GM12878 (cell line): ENCODE data around the gene NMUR2. TPM values are rescaled to one million over a fixed set of nuclear protein-coding genes. Genes with fewer than 3 reads are reported as not detected.

Experiments
- ATAC-seq: fragments of 200-7000 bp; cut with Tn5 transposase; 3 replicates; pipeline ENCODE4 v1.9.1; 2020; ENCODE audit warnings: mild to moderate bottlenecking, moderate library complexity
- BruUV-seq: library from RNA; stranded (reverse); fragments of 400-500 nt; replicated peaks from 2 replicates; lab custom pipeline; 2021; lab: Mats Ljungman, UMichigan
- CTCF ChIA-PET: fragments of 300-600 bp; sonication (Branson Sonifier 250); formaldehyde crosslinking; extraction: SDS; loops from one replicate; lab custom pipeline; 2021; ENCODE audit warnings: inconsistent platforms; lab: Yijun Ruan, JAX
- POLR2A ChIA-PET: fragments of 350-600 bp; formaldehyde crosslinking; extraction: SDS; loops from one replicate; lab custom pipeline; 2021; ENCODE audit warnings: inconsistent platforms; lab: Charles Lee
- RAD21 ChIA-PET: fragments of 300-600 bp; sonication (Branson Sonifier 250); formaldehyde crosslinking; loops from one replicate; lab custom pipeline; 2023; ENCODE audit warnings: antibody characterized with exemption; ENCODE audit not compliant: unreplicated experiment; lab: Charles Lee
- SMC1A ChIA-PET: fragments of 300-600 bp; sonication (Branson Sonifier 250); formaldehyde crosslinking; loops from one replicate; lab custom pipeline; 2023; ENCODE audit not compliant: unreplicated experiment, uncharacterized antibody; lab: Charles Lee
- DNase-seq: peaks from one replicate; pipeline ENCODE4 v3.0.0-alpha.2; 2011; ENCODE audit warnings: low read depth, low spot score
- FAIRE-seq: peaks from 3 replicates; lab custom pipeline; 2011; peaks lifted over from hg19 to GRCh38; lab: Jason Lieb, UNC
- H2AFZ ChIP-seq: 2 replicates; pipeline ENCODE4 v1.6.0; 2011; ENCODE audit warnings: low read depth, low read length, control low read depth; ENCODE audit not compliant: control insufficient read depth
- H3K27ac ChIP-seq: 2 replicates; pipeline ENCODE4 v1.5.1; 2011; ENCODE audit warnings: control low read depth; ENCODE audit not compliant: control insufficient read depth, insufficient read depth
- H3K27me3 ChIP-seq, 2 experiments: replicated peaks in 1 of 2; 2 replicates each; pipeline versions ENCODE4 v1.6.0 to v1.6.1; 2011; ENCODE audit warnings: low read length in 1 of 2; ENCODE audit not compliant: control insufficient read depth in 2 of 2, insufficient read depth in 2 of 2
- H3K36me3 ChIP-seq, 2 experiments: 2 replicates each; pipeline ENCODE4 v1.5.1; 2011; ENCODE audit warnings: low read length in 1 of 2; ENCODE audit not compliant: control insufficient read depth in 2 of 2, insufficient read depth in 2 of 2
- H3K4me1 ChIP-seq: 2 replicates; pipeline ENCODE4 v1.6.1; 2011; ENCODE audit warnings: mild to moderate bottlenecking, low read length, moderate library complexity, mixed read lengths; ENCODE audit not compliant: control insufficient read depth, insufficient read depth
- H3K4me2 ChIP-seq: 2 replicates; pipeline ENCODE4 v1.6.0; 2011; ENCODE audit warnings: control low read depth; ENCODE audit not compliant: control insufficient read depth, insufficient read depth
- H3K4me3 ChIP-seq: fragments of 200-600 bp; sonication (generic); 2 replicates; pipeline ENCODE4 v1.5.1; 2016
- H3K79me2 ChIP-seq: 2 replicates; pipeline ENCODE4 v1.6.0; 2011; ENCODE audit warnings: low read length; ENCODE audit not compliant: control insufficient read depth, insufficient read depth
- H3K9ac ChIP-seq: 2 replicates; pipeline ENCODE4 v1.8.0; 2011; ENCODE audit warnings: low read length, control low read depth, mixed read lengths; ENCODE audit not compliant: control insufficient read depth, insufficient read depth
- H3K9me3 ChIP-seq: replicated peaks from 3 replicates; pipeline ENCODE4 v1.5.1; 2011; ENCODE audit warnings: mild to moderate bottlenecking, low read length; ENCODE audit not compliant: control insufficient read depth, insufficient read depth
- H4K20me1 ChIP-seq: 2 replicates; pipeline ENCODE4 v1.6.0; 2011; ENCODE audit not compliant: control insufficient read depth, insufficient read depth
- ATF7 ChIP-seq: fragments of 450-650 bp; IDR thresholded peaks from 2 replicates; pipeline ENCODE4 v1.6.1; 2016; ENCODE audit warnings: low read depth, mild to moderate bottlenecking
- BACH1 ChIP-seq: fragments of 450-650 bp; IDR thresholded peaks from 2 replicates; pipeline ENCODE4 v1.6.1; 2017; ENCODE audit warnings: mild to moderate bottlenecking, borderline replicate concordance
- ESRRA ChIP-seq: IDR thresholded peaks from 2 replicates; pipeline ENCODE4 v1.6.1; 2012; ENCODE audit warnings: mild to moderate bottlenecking, low read length, improper control_type of control experiment
- ETV6 ChIP-seq, 2 experiments: fragments of 450-650 bp in 1 of 2; IDR thresholded peaks in 1 of 2; conservative IDR thresholded peaks in 1 of 2; 2 replicates each; pipeline ENCODE4 v1.6.1; 2014; ENCODE audit warnings: antibody characterized with exemption in 1 of 2, borderline replicate concordance in 1 of 2, low read depth in 1 of 2, mild to moderate bottlenecking in 1 of 2, moderate library complexity in 1 of 2
- EZH2 ChIP-seq: IDR thresholded peaks from 2 replicates; pipeline ENCODE4 v1.6.1; 2012; ENCODE audit warnings: low read depth, mild to moderate bottlenecking, control low read depth, inconsistent platforms, low read length, borderline replicate concordance; ENCODE audit not compliant: control insufficient read depth
- POLR2A ChIP-seq: IDR thresholded peaks from 2 replicates; pipeline ENCODE4 v1.6.1; 2011; ENCODE audit warnings: low read depth, mild to moderate bottlenecking, low read length
- POLR2AphosphoS2 ChIP-seq: IDR thresholded peaks from 2 replicates; pipeline ENCODE4 v1.6.1; 2011; ENCODE audit warnings: low read depth, mild to moderate bottlenecking, low read length, improper control_type of control experiment, moderate library complexity
- POLR2AphosphoS5 ChIP-seq: IDR thresholded peaks from 2 replicates; pipeline ENCODE4 v1.6.1; 2011; ENCODE audit warnings: mild to moderate bottlenecking, low read length, inconsistent platforms
- POU2F2 ChIP-seq: IDR thresholded peaks from 3 replicates; pipeline ENCODE4 v1.6.1; 2011; ENCODE audit warnings: low read depth, mild to moderate bottlenecking, low read length, borderline replicate concordance
- WGBS: methylation state at CpG from one replicate; pipeline ENCODE4 v1.1.6; 2016; ENCODE audit warnings: low lambda C conversion rate; ENCODE audit not compliant: insufficient replicate concordance, insufficient coverage; ENCODE audit errors: missing lambda C conversion rate; 5-methylcytosine and 5-hydroxymethylcytosine counted together
- in situ Hi-C: fragments of 300-500 bp; cut with MboI; formaldehyde crosslinking; loops from 9 replicates; pipeline ENCODE4 v1.14.3; 2018; ENCODE audit warnings: mixed read lengths
- intact Hi-C: fragments of 100-400 bp; cut with micrococcal nuclease; formaldehyde crosslinking; loops from one replicate; pipeline ENCODE4 v1.14.2; 2022; ENCODE audit not compliant: unreplicated experiment
- polyA plus RNA-seq, 11 experiments: library from polyadenylated mRNA; depleted of rRNA in 4 of 11; unstranded in 6 of 11; stranded (reverse) in 5 of 11; fragments of >200 nt; fragmentation: Nextera tagmentation in 4 of 11; fragmentation: Illumina TruSeq in 1 of 11; extraction: Ambion mirVana in 4 of 11; extraction: Trizol in 1 of 11; gene quantifications; 1 replicate in 1 of 11; 2 replicates in 10 of 11; pipeline versions ENCODE4 v1.2.1 to v1.2.3, GENCODE V29; 2011 to 2016; ENCODE audit warnings: inconsistent platforms in 2 of 11, missing spikeins in 2 of 11, low read depth in 1 of 11
- total RNA-seq, 4 experiments: library from RNA; depleted of rRNA in 3 of 4; stranded (reverse); fragments of >200 nt in 3 of 4; fragmentation: Illumina TruSeq in 1 of 4; extraction: Trizol in 1 of 4; gene quantifications; 2 replicates each; pipeline versions ENCODE4 v1.2.1 to v1.2.3, GENCODE V29; 2013 to 2021
- TF ChIP-seq, protein P1 (sequence below): fragments of 450-650 bp; conservative IDR thresholded peaks from 2 replicates; pipeline ENCODE4 v1.6.1; 2017; ENCODE audit warnings: mild to moderate bottlenecking, moderate library complexity
- TF ChIP-seq, protein P2 (sequence below): IDR thresholded peaks from 2 replicates; pipeline ENCODE4 v1.6.1; 2011; ENCODE audit warnings: borderline replicate concordance, low read depth, mild to moderate bottlenecking, moderate library complexity, mixed read lengths, low read length; ENCODE audit not compliant: insufficient read depth; ENCODE audit errors: extremely low read length
- TF ChIP-seq, protein P3 (sequence below): fragments of 150-350 bp; IDR thresholded peaks from 2 replicates; pipeline ENCODE4 v1.6.1; 2016; ENCODE audit warnings: low read depth, low read length

The NMUR2 gene
- total and polyA plus RNA-seq, 10 of the 15 experiments (the other 5 are each of a cell fraction or from before 2014, with no cell fraction given), result 0.06 to 0.11 (median 0.06) TPM; not detected in 7

DNA sequence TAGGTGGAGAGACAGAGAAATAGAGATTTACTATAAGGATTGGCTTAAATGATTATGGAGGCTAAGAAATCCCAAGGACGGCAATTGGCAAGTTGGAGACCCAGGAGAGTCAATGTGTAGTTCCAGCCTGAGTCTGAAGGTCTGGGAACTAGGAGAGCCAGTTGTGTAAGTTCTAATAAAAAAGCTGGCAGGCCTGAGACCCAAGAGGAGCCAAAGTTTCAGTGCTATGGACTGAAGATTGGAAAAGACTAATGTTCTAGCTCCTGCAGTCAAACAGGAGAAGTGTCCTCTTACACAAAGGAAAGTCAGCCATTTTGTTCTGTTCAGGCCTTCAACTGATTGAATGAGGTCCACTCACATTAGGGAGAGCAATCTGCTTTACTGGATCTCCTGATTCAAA lies 50.0 kb downstream of the NMUR2 start:
- ChIA-PET CTCF (no interaction called here), SMC1A (no interaction called here), POLR2A (no interaction called here), RAD21 (no interaction called here)
- no peak overlapping the region for H3K4me2 ChIP-seq
- H3K9ac ChIP-seq, result no peak overlapping the region
- FAIRE-seq, result no peak
- in situ Hi-C loops, result no loop called here
- no peak overlapping the region for H2AFZ ChIP-seq
- WGBS, result 11% methylated on average over 1 of the region's 1 CpG
- H3K4me1 ChIP-seq, result no peaks in the 10 kb centered on the region
- ATAC-seq, result no peak
- no peak overlapping the region for H3K4me3 ChIP-seq
- no peaks in the 10 kb centered on the region for H3K36me3 ChIP-seq
- H3K9me3 ChIP-seq, result no peaks in the 10 kb centered on the region
- TF ChIP-seq, protein P1, sequence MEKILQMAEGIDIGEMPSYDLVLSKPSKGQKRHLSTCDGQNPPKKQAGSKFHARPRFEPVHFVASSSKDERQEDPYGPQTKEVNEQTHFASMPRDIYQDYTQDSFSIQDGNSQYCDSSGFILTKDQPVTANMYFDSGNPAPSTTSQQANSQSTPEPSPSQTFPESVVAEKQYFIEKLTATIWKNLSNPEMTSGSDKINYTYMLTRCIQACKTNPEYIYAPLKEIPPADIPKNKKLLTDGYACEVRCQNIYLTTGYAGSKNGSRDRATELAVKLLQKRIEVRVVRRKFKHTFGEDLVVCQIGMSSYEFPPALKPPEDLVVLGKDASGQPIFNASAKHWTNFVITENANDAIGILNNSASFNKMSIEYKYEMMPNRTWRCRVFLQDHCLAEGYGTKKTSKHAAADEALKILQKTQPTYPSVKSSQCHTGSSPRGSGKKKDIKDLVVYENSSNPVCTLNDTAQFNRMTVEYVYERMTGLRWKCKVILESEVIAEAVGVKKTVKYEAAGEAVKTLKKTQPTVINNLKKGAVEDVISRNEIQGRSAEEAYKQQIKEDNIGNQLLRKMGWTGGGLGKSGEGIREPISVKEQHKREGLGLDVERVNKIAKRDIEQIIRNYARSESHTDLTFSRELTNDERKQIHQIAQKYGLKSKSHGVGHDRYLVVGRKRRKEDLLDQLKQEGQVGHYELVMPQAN, result no peak
- TF ChIP-seq ETV6 (conservative IDR thresholded peaks at IDR 0.05 in 1 of 2, IDR thresholded peaks at IDR 0.05 in 1 of 2; ENCODE audit: borderline replicate concordance in 1 of 2, low read depth in 1 of 2) (no peak), ATF7 (no peak)
- H4K20me1 ChIP-seq, result no peaks in the 10 kb centered on the region
- no peaks in the 10 kb centered on the region for H3K27me3 ChIP-seq
- intact Hi-C loops, result no loop called here
- no peaks in the 10 kb centered on the region for H3K79me2 ChIP-seq
- BruUV-seq, result no TSS peak
- H3K27ac ChIP-seq, result no peak overlapping the region
- DNase-seq, result no peak

DNA sequence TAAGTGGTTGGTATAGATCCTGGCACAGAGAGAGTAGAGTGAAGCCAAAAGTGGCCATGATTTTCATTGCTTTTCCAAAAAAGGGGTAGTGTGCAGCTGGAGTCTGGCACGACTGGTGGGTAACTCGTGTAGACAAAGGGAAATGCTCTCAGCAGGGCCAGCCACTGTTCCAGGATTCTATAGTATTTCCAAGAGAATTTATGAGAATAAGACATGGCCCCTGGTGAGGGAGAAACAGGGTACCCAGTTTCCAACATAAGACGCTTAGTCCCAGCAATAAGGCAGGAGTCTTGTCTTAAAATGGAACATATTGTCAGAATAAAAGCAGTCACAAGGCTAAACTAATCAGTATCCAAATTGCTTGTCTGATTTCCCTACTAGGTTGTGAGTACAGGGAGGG lies 52.1 kb downstream of the NMUR2 start:
- Histone ChIP-seq H3K4me2 (no peak overlapping the region), H3K9ac (no peak overlapping the region), H4K20me1 (no peaks in the 10 kb centered on the region), H2AFZ (no peak overlapping the region), H3K79me2 (no peaks in the 10 kb centered on the region), H3K9me3 (no peaks in the 10 kb centered on the region), H3K36me3 (no peaks in the 10 kb centered on the region), H3K27me3 (no peaks in the 10 kb centered on the region), H3K27ac (no peak overlapping the region), H3K4me1 (no peaks in the 10 kb centered on the region), H3K4me3 (no peak overlapping the region)
- intact Hi-C loops (no loop called here), in situ Hi-C loops (no loop called here)
- DNase-seq (no peak), ATAC-seq (no peak), FAIRE-seq (no peak)
- ChIA-PET SMC1A (no interaction called here), RAD21 (no interaction called here), CTCF (interaction anchor here (1.1 kb wide), 1 partner anchor 527 kb away, joined by 7 read pairs; no protein-coding TSS in a partner anchor), POLR2A (no interaction called here)
- 11% methylated on average over 3 of the region's 3 CpGs for WGBS
- BruUV-seq, result no TSS peak
- TF ChIP-seq BACH1 (no peak), POLR2AphosphoS2 (no peak), POLR2A (no peak), ATF7 (no peak), POU2F2 (no peak), ESRRA (no peak), EZH2 (no peak), POLR2AphosphoS5 (no peak)
- TF ChIP-seq, protein P2, sequence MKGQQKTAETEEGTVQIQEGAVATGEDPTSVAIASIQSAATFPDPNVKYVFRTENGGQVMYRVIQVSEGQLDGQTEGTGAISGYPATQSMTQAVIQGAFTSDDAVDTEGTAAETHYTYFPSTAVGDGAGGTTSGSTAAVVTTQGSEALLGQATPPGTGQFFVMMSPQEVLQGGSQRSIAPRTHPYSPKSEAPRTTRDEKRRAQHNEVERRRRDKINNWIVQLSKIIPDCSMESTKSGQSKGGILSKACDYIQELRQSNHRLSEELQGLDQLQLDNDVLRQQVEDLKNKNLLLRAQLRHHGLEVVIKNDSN, result no peak
- TF ChIP-seq, protein P3, sequence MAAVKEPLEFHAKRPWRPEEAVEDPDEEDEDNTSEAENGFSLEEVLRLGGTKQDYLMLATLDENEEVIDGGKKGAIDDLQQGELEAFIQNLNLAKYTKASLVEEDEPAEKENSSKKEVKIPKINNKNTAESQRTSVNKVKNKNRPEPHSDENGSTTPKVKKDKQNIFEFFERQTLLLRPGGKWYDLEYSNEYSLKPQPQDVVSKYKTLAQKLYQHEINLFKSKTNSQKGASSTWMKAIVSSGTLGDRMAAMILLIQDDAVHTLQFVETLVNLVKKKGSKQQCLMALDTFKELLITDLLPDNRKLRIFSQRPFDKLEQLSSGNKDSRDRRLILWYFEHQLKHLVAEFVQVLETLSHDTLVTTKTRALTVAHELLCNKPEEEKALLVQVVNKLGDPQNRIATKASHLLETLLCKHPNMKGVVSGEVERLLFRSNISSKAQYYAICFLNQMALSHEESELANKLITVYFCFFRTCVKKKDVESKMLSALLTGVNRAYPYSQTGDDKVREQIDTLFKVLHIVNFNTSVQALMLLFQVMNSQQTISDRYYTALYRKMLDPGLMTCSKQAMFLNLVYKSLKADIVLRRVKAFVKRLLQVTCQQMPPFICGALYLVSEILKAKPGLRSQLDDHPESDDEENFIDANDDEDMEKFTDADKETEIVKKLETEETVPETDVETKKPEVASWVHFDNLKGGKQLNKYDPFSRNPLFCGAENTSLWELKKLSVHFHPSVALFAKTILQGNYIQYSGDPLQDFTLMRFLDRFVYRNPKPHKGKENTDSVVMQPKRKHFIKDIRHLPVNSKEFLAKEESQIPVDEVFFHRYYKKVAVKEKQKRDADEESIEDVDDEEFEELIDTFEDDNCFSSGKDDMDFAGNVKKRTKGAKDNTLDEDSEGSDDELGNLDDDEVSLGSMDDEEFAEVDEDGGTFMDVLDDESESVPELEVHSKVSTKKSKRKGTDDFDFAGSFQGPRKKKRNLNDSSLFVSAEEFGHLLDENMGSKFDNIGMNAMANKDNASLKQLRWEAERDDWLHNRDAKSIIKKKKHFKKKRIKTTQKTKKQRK, result no peak
